Activated CD4-positive, CD25-positive, alpha-beta regulatory T cell treated with anti-CD3 and anti-CD28 coated beads, Interleukin-2, amount 50 U/mL, for 72 hours (primary cell): ENCODE data around the gene RSPH3.
"Not testable (repeated sequence)": the region's sequence is repeated elsewhere in the genome, so short reads cannot be mapped to it uniquely, and the experiment has no call there.

Experiments
- DNase-seq: peaks from one replicate; pipeline ENCODE4 v3.0.0; 2021

The RSPH3 gene

GRCh38 chr6:158970640-158971275 is 29.2 kb downstream of the RSPH3 start:
- DNase-seq: no peak

- DNase-seq: no peak
Measured at GRCh38 chr6:158969148-158969547, 30.9 kb downstream of the RSPH3 start.

GRCh38 chr6:158963020-158963808 is 36.8 kb downstream of the RSPH3 start:
- no peak for DNase-seq

DNA sequence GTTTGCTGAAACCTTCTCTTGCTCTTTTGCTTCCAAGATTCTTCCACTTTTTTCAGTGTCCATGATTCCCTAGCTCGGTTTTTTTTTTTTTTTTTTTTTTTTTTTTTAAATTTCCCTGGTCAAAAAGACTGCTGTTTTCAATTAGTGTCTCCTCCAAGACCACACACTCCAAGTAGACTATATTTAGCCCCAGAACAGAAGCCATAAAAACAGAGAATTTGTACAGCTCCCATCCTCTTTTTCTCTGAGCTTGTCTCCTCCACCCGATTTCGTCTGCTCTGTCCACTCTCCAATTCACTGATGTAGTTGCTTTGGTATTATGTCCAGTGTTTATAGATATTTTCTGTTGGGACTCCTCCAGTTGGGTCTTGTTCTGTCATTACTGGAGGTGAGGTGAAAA is 37.6 kb downstream of the RSPH3 start:
- DNase-seq: no peak

DNA sequence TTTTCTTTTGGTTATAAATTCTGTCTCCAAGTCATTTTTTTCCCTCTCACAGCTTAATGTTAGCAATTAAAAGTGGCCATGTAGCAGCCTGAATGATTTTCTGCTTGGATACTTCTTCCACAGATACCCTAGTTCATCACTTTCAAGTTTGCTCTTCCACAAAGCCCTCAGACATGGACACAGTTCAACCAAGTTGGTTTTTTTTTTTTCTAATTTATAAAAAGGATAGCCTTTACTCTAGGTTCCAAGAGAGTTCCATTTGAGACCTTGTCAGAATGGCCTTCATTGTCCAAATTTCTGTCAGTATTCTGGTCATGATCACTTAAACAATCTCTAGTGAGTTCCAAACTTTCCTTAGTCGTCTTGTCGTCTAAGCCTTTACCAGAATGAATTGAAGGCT is 40.0 kb downstream of the RSPH3 start:
- DNase-seq: no peak

- DNase-seq: no peak
Measured at GRCh38 chr6:158959552-158959951, 40.5 kb downstream of the RSPH3 start.

GRCh38 chr6:158958504-158959386 is 41.3 kb downstream of the RSPH3 start:
- no peak for DNase-seq

DNA sequence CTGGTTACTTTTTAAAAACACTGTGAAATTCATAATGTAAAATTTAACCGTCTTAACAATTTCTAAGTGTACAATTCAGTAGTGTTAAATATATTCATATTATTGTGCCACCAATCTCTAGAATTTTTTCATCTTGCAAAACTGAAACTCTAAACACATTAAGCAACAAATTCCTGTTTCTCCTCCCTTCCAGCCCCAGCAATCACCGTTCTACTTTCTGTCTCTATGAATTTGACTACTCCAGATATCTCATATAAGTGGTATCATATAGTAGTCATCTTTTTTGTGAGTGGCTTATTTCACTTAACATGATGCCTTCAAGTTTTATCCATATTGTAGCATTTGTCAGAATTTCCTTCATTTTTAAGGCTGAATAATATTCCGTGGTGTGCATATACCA is 44.7 kb downstream of the RSPH3 start:
- no peak for DNase-seq

DNA sequence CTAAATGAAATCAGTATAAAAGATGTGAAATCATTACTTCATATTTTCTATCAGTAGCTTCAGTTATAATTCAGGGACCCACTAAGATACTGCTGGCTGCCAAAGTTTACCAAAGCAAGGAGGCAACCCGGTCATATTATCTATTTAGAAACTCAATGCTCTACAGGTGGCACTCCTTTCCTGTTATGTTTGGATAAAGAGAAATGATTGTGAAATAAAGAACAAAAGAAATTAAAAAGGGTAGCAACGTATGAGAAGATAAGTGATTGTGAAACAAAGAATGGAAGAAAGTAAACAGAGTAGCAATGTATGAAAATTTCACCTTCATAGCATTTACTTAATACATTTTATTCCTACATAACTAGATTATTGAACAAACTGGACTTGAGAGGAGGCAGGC is 45.2 kb downstream of the RSPH3 start:
- no peak for DNase-seq

GRCh38 chr6:158952011-158952410 is 48.0 kb downstream of the RSPH3 start:
- DNase-seq: not testable (repeated sequence)

DNA sequence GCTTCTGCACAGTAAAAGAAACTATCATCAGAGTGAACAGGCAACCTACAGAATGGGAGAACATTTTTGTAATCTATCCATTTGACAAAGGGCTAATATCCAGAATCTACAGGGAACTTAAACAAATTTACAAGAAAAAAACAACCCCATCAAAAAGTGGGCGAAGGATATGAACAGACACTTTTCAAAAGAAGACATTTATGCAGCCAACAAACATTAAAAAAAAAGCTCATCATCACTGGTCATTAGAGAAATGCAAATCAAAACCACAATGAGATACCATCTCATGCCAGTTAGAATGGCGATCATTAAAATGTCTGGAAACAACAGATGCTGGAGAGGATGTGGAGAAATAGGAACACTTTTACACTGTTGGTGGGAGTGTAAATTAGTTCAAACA is 48.4 kb downstream of the RSPH3 start:
- not testable (repeated sequence) for DNase-seq

DNA sequence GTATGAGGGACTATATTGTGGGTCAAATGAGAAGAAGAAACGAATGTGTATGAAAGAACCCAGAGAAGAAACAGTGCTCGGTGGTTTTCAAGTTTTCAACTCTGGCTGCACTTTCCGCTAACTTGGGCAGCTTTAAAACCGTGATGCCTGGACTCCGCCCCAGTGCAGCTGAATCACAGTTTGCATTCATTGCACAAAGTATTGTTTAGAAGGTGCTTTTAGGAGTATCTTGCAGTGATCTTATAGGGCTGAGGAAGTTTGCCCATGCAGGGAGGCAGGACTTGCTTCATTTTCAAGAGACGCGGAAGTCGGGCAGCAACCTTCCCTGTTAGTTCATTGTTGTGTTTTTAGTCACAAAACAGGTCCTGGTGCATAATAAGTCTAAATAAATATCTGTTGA is 52.7 kb downstream of the RSPH3 start:
- no peak for DNase-seq

DNA sequence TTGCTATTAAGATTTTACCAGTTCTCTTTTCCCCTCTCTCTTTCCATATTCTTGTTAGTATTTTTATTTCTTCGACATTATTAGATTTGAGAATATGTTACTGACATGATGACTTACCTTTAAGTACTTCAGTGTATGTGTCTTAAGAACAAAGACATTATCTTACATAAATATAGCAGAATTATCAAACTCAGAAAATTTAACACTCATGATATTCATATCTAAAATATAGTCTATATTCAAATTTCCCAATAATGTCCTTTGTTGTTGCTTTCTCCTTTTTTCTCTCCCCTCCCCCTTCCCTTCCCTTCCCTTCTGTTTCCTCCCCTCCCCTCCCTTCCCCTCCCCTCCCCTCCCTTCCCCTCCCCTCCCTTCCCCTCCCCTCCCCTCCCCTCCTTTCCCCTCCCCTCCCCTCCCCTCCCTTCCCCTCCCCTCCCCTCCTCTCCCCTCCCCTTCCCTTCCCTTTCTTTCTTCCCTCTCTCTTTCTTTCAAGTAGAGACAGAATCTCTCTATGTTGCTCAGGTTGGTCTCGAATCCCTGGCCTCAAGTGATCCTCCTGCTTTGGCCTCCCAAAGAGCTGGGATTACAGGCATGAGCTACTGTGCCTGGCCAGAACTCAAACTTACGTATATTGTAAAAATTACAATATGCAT is 56.5 kb downstream of the RSPH3 start:
- no peak for DNase-seq

DNA sequence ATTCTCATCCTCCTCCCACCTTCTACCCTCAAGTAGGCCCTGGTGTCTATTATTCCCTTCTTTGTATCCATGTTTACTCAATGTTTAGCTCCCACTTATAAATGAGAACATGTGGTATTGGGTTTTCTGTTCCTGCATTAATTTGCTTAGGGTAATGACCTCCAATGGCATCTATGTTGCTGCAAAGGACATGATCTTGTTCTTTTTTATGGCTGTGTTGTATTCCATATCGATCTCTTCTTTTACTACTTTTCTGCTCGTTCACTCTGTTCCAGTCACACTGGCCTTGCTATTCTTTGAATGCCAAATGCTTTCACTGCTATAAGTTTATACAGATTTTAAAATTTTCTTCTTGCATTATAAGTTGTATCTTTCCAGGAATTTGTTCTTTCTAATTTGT is 57.7 kb downstream of the RSPH3 start:
- no peak for DNase-seq

DNA sequence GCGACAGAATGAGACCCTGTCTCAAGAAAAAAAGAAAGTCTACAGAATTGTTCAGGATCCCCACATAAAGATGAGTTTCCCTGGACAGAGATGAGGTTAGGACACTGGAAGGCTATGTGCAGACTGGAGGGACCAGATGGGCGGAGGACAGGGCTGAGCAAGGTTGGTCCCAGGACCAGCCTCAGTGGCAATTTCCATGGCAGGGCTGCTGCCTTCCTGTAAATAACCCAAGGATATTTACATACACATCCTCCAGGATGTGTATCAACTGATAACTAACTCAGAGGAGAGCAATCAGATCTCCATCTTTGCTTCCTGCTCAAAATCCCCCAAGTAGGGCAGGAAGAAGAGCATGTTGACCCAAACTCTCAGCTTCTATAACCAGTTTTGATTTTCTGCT is 58.8 kb downstream of the RSPH3 start:
- no peak for DNase-seq

DNA sequence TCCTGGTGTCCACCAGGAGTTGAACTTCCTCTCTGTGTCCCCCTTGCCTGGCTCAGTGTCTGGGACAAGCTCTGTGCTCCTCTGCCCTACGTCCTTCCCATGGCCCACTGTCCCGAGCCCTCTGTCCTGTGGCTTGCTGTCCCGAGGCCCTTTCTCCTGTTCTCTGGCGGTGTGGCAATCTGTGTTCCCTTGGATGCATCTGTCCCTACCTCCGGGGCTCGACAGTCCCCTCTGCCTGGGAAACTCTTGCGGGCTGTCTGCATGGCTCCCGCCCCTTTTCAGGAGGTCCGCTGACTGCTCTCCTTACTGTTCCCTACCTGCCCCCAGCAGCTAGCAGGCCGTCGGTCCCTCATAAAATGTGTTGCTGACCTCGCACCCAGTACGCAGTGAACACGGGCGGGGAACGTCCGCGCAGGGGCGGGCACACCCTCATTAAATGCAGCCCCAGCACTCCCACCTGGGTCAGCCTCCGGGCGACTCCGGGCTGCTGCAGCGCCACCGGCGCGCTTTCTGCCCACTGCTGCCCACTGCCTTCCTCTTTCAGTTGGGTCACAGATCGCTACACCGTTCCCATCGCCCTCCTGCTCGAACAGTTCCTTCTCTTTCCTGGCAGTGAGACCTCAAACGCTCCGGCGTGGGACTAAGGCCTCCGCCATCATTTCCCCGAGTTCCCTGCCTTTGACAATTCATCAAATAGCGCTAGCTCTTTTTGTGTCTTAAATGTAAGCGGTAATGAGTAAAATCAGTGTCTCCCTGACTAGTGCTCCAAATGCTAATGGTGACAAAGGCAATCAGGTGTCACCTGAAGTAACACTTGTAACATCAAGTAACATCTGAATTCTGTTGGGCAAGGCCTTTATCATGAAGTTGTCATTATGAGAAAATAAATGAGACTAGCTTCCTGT is 60.5 kb downstream of the RSPH3 start:
- DNase-seq: no peak

GRCh38 chr6:158938811-158939254 is 61.2 kb downstream of the RSPH3 start:
- no peak for DNase-seq

DNA sequence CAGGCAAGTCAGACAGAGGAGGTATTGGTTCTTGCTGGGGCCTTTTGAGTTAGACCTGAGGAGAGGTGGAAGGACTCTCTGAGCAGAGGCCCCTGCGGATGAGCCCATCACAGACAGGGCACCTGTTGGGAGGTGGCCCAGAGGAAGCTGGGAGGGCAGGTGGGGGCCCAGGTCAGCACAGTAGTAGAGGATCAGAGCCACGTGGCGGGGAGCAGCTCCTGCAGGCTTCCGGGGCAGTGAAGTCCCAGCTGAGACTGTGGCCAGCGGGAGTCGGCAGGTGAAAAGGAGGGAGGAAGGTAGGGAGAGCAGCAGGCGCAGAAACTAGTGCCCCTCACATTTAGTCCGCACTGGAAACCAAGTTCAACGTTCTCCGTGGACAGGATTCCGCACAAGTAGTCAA is 61.8 kb downstream of the RSPH3 start:
- no peak for DNase-seq

DNA sequence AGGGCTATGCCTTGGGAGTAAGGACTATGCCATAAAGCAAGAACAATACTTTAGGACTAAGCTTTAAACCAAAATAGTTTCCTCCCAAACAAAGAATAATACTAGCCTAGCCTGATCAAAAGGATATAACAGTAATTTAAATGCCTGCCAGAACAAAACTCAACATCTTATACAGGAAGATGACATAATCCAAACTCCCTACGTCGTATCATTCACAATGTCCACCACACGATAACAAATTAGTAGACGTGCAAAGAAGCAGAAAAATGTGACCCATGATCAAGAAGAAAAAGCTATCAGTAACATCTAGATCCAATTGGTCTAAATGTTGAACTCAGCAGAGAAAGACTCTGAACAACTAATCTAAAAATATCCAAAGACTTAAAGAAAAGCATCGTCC is 65.8 kb downstream of the RSPH3 start:
- no peak for DNase-seq

- DNase-seq: no peak
Measured at GRCh38 chr6:158933079-158933595, 66.9 kb downstream of the RSPH3 start.

GRCh38 chr6:158928068-158928467 is 71.9 kb downstream of the RSPH3 start:
- DNase-seq: no peak

DNA sequence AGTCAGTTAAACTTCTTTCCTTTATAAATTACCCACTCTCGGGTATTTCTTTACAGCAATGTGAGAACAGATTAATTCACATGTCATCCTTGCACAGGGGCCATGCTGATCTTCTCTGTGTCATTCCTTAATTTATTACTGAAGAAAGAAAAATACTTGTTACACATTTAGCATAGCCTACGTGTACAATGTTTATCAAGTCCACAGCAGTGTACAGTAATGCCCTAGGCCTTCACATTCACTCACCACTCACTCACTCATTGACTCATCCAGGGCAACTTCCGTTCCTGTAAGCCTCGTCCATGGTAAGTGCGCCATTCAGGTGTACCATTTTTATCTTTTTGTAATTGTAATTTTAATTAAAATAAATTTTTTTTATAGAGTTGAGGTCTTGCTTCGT is 73.6 kb downstream of the RSPH3 start:
- no peak for DNase-seq
